Measurements from ENCODE around the gene TMEM51.
"Not testable (repeated sequence)": the region's sequence is repeated elsewhere in the genome, so short reads cannot be mapped to it uniquely, and the experiment has no call there.

TMEM51 gene

DNA sequence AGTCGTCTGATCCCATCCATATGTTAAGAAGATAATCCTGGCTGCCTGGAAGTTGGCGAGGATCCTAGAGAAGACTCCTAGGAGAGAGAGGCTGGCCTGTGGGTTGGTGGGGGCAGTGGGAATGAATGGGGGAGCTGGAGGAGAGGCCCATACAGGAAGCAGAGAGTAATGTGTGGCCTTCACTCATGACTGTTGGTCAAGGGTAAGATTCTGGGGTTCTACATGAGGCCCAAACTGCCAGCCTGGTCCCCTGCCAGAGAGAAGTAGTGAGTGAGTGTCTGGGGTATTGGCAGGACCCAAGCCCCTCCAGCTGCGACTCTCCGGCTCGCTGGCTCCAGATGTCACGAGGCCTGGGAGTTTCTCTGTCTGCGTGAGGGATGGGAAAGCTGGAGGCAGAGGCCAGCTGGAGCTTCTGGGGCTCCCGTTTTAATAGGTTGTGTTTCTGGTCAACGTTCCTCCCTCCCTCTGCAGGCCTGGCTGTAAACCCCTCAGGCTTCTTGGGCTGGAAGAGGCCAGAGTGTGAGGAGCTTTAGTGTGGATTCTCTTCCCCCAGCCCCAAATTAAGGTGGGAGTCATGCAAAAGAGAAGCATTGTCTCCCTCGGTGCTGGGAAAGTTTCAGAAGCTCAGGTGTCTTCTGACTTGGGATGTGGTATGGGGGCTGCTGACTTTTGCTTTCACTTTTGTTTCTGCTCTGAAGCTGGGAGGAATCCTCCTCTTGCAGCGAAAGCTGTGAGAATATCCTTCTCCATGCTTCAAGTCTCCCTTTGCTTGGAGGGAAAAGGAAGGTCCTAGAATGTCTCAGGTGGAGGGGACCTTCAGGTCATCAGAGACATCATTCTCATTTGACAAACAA lies 2.6 kb downstream of the TMEM51 start:
- DNase-seq, result no peak

- DNase-seq, result no peak
These were observed 3.3 kb downstream of the TMEM51 start for GRCh38 chr1:15156807-15157380.

- DNase-seq, result no peak
These were observed 4.2 kb downstream of the TMEM51 start for GRCh38 chr1:15157524-15158399.

- DNase-seq, result no peak
These were observed 5.1 kb downstream of the TMEM51 start for GRCh38 chr1:15158506-15159165.

DNA sequence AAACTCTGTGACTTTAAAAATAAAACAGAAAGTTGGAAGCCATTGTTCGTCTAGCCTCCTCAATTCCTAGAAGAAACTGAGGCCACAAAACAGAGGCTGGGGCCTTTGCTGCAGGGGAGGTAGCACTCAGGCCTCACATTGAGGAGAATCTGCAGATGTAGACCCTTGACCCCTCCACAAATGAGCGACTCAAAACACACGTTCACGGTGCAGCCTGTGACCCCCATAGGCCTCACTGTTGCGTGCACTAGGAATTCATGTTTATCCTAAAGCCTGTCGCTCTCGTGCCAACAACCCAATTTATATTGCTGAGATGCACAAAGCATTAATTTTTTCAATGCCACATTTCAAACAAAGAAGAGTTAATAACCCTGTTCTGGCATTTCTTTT lies 5.6 kb downstream of the TMEM51 start:
- no peak for DNase-seq

- DNase-seq, result no peak
These were observed 7.1 kb downstream of the TMEM51 start for GRCh38 chr1:15160626-15161025.

DNA sequence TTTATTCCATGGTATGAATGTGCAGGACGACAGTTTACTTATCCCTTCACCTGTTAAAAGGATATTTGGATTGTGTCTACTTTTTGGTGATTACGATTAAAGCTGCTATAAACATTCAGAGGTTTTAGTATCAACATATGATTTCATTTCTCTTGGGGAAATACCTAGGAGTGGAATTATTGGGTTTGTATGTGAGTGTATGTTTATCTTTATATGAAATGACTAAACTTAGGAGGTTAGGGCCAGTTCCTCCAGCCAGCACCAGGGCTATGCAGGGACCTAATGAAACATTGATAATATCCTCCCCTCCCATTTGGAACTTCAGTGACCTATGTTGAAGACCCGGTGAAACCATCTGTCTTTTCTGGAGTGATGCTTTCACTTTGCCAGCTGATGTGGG lies 13.8 kb downstream of the TMEM51 start:
- DNase-seq, result no peak

DNA sequence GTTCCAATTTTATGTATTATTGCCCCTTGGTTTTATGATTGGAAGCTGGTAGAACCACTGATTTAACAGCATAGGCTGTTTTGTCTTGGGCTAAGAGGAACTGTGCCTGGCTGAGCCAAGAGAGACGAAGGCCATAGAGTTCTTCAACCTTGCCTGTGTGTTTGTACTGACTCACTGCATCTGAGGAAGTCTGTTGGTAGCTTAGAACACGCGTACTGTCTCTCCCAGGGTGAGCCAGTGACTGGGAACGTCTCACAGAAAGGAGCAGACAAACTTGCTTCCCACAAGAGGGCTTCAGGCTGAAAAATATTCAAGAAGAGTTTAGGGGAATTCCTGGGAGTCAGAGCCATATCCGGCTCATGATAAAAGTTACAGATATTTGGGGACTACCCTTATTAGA lies 14.9 kb downstream of the TMEM51 start:
- DNase-seq, result no peak

DNA sequence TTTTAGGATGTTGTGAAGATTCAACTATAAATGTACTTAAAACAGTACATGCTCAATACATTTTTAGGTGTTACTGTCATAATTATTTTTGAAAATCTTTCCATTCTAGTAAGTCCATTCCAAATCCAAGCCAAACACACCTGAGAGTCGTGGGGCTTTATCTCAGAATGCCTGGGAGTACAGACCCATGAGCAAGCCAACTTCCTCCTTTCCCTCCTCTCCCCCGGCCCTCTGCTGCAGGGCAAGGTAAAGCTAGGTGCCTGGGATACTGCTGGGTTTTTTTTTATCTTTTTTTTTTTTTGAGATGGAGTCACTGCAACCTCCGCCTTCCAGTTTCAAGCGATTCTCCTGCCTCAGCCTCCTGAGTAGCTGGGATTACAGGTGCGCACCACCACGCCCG lies 16.5 kb downstream of the TMEM51 start:
- DNase-seq, result no peak

DNA sequence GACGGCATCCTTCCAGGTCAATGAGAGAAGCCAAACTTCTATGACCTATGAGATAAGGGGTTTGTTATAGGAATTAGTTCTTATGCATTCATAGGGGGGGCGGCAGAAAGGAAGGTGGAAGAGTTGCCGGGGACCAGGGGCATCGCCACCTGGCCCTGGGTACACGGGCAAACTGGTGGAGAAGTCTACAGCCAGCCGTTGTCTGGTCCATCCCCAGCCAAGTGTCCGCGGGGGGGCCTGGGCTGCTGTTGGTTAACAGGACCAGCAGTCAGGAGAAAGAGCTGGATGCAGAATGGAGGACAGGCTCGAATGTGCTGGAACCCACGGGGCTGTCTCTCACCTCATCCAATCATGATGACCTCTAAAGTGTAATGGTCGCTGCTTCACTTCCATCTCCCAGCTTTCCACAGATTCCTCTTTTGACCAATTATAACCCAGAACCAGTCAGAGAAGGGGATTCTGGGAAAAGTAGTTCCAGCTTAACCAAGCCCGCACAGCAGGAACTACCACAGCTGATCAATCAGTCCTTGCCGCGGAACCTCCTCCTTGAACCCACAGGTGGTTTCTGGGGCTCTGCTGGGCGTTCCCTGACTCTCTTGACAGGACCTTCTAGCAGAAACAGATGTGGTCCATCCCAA lies 17.8 kb downstream of the TMEM51 start:
- DNase-seq, result no peak

DNA sequence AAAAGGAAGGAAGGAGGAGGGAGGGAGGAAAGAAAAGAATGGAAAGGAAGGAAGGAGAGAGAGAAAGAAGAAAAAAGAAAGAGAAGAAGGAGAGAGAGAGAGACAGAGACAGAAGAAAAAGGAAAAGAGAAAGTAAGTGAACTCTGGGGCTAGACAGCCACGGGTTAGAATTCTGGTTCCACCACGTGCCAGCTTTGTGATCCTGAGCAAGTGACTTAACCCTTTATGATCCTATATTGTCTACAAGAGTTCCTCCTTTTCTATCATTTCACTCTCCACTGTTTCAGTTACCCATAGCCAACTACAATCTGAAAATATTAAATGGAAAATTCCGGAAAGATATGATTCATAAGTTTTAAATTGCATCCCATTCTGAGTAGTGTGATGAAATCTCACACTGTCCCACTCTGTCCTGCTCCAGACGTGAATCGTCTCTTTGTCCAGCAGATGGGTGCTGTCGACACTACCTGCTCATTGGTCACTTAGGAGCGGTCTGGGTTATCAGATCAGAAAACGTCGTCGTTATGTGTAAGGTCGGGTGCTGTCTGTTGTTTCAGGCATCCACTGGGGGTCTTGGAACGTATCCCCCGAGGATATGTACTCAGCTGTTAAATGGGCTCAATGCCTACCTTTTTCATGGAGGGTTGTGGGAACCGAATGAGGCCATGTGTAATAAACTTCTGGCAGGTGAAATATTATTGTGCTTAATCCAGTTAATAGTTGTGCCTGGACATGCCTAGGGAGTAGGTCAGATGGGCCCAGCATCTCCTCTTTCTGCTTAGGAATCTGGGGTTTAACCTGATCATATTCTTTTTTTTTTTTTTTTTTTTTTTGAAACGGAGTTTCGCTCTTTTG lies 19.1 kb downstream of the TMEM51 start:
- DNase-seq, result no peak

DNA sequence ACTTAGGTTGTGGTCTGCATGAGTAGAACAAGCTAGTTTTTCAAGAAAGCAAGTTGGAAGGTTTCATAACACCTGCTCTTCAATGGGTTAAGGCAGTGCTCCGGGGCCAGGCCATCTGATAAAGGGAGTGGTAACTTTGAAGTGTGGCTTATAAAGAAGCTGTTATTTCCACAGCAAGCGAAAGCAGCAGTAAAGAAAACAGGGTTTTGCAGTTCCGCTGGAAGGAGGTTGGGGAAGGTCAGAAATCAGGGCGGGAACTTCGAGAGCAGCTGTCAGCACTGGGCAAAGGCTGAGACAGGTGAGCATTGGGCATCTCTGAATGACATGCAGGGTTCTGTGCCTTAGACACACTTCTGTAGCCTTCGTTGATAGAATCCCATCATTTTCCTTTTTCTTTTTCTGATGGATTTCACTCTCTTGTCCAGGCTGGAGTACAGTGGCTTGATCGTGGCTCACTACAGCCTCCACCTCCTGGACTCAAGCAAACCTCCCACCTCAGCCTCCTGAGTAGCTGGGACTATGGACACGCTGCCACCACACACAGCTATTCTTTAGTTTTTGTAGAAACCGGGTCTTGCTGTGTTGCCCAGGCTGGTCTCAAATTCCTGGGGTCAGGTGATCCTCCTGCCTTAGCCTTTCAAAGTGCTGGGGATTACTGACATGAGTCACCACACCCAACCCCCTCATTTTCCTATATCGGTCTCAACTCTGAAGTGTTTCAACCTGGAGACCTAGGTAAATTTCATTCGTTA lies 20.5 kb downstream of the TMEM51 start:
- no peak for DNase-seq

- no peak for DNase-seq
These were observed 21.1 kb downstream of the TMEM51 start for GRCh38 chr1:15174615-15174983.

GRCh38 chr1:15175324-15176094 lies 22.0 kb downstream of the TMEM51 start:
- DNase-seq, result not testable (repeated sequence)

- no peak for DNase-seq
These were observed 22.6 kb downstream of the TMEM51 start for GRCh38 chr1:15176120-15176519.

DNA sequence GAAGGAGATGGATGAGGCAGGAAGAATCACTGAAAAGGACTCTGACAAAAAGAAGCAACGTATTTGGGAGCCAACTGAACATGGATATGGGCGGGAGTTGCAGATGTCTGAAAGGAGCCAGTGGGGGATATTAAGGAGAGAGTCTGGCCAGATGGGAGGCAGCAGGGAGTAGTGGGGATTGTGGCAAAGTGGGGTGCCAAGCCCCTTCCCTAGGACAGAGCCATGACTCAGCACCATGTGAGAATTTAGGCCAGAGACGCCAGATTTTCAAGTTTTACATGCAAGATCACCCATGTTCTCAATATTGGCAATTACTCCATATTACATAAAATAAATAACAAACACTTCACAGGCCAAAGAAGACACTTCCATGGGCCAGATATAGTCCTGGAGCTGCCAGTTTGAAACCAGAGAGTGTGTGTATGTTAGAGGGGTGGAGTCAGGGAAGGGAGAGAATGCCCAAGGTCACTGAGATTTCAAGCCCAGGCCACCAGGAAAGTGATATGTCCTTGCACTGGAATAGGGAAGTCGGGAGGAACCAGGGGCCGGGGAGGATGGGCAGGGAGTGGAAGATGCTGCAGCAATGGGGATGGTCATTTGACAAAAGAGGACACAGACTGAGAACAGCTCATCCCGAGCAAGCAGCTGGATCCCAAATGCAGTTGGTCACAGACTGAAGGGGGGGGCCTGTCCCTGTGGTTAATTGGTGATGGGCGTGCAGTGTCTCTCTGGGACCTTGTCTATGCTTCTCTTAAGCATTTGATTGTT lies 23.5 kb downstream of the TMEM51 start:
- DNase-seq, result no peak

- no peak for DNase-seq
These were observed 24.2 kb downstream of the TMEM51 start for GRCh38 chr1:15177710-15178166.

DNA sequence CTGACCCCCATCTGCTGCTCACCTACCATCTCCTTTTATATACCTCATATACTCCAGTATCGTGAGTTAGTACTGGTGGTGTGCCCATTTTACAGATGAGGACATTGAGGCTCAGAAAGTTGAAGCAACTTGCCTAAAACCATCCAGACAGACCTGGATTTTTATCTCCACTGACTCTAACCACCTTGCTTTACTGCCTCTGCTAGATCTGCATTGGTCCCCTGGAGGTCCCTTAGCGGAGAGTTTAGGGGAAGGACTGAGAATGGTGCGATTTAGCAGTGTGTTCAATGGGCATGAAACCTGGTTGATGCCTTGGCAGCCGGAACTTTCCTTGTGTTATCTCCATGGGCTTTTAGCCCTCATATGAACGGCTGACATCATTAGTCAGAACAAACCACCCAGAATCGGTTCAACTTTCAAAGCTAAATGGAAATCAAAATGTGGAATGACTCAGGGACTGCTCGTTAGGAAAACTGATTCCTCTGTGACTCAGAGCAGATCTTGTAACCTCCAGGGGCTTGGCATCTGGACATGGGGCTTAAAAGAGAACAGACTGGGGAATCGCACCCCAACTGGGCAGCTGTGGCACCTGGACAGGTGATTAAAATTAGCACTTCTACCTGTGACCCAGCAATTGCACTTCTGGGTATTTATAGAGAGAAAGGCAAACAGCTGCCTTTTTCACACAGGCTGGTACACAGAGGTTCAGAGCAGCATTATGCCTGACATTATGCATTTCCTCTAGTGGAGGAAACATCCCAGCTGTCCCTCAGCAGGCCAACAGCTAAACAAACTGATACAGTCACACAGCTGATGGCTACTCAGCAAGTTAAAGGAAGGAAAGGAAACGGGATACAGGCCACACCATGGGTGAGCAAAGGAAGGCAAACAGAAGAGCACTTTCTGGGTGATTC lies 25.3 kb downstream of the TMEM51 start:
- DNase-seq, result no peak

All from NCI-H2227 treated with DMSO at 0.1 percent for 48 hours (cell line).